SK-N-SH (cell line): Measurements from ENCODE around the gene SZRD1. TPM values are rescaled to one million over a fixed set of nuclear protein-coding genes. Genes with fewer than 3 reads are reported as not detected.
A peak's percentile ranks its signal among the peaks of the same experiment; 100 is the strongest.

Experiments
- CTCF ChIA-PET: fragments of 300-600, 350-600 bp; formaldehyde crosslinking; extraction: SDS; loops from one replicate; lab custom pipeline; 2021; lab: Yijun Ruan, JAX
- POLR2A ChIA-PET: fragments of 350-600 bp; sonication (Branson Sonifier 250); formaldehyde crosslinking; extraction: SDS; loops from one replicate; lab custom pipeline; 2020; ENCODE audit warnings: antibody characterized with exemption, inconsistent platforms; lab: Yijun Ruan, JAX
- DNase-seq: peaks from one replicate; pipeline ENCODE4 v3.0.0; 2012
- H2AFZ ChIP-seq: fragments of 200-600 bp; sonication (generic); 2 replicates; pipeline ENCODE4 v1.8.1; 2016; ENCODE audit warnings: antibody characterized with exemption, mild to moderate bottlenecking, low read depth
- H3F3A ChIP-seq: fragments of 200-600 bp; sonication (generic); replicated peaks from 2 replicates; pipeline ENCODE3; 2016; ENCODE audit warnings: antibody characterized with exemption, mild to moderate bottlenecking; ENCODE audit not compliant: insufficient read depth
- H3K27ac ChIP-seq, 2 experiments: fragments of 200-500 bp in 1 of 2; fragments of 200-600 bp in 1 of 2; sonication (Bioruptor generic) in 1 of 2; sonication (generic), shearing (Covaris generic) in 1 of 2; 2 replicates each; pipeline versions ENCODE4 v1.5.1 to v1.6.1; 2014 to 2016; ENCODE audit warnings: low read depth in 2 of 2, inconsistent platforms in 1 of 2, low read length in 1 of 2, mild to moderate bottlenecking in 1 of 2, mixed read lengths in 1 of 2
- H3K27me3 ChIP-seq: fragments of 200-600 bp; sonication (generic), shearing (Covaris generic); 2 replicates; pipeline ENCODE4 v1.6.1; 2016; ENCODE audit warnings: mixed run types; ENCODE audit not compliant: insufficient read depth
- H3K36me3 ChIP-seq, 2 experiments: fragments of 200-500 bp in 1 of 2; fragments of 200-600 bp in 1 of 2; sonication (Bioruptor generic) in 1 of 2; sonication (generic) in 1 of 2; replicated peaks in 1 of 2; 2 replicates each; pipeline versions ENCODE3 to v1.5.1; 2014 to 2016; ENCODE audit warnings: low read length in 1 of 2, mild to moderate bottlenecking in 1 of 2; ENCODE audit not compliant: insufficient read depth in 2 of 2, control insufficient read depth in 1 of 2
- H3K4me1 ChIP-seq, 2 experiments: fragments of 200-500 bp in 1 of 2; fragments of 200-600 bp in 1 of 2; sonication (Bioruptor generic) in 1 of 2; sonication (generic), shearing (Covaris generic) in 1 of 2; 2 replicates each; pipeline versions ENCODE4 v1.5.1 to v1.6.1; 2014 to 2016; ENCODE audit warnings: low read depth in 1 of 2, low read length in 1 of 2, mixed run types in 1 of 2; ENCODE audit not compliant: insufficient read depth in 2 of 2, control insufficient read depth in 1 of 2
- H3K4me2 ChIP-seq: fragments of 200-600 bp; sonication (generic), shearing (Covaris generic); 2 replicates; pipeline ENCODE4 v1.6.1; 2017; ENCODE audit warnings: mixed run types
- H3K4me3 ChIP-seq, 2 experiments: fragments of 200-500 bp in 1 of 2; fragments of 200-600 bp in 1 of 2; sonication (Bioruptor generic) in 1 of 2; sonication (generic), shearing (Covaris generic) in 1 of 2; 2 replicates each; pipeline versions ENCODE4 v1.5.1 to v1.8.1; 2014 to 2016; ENCODE audit warnings: low read depth in 2 of 2, inconsistent platforms in 1 of 2, low read length in 1 of 2, mild to moderate bottlenecking in 1 of 2, mixed read lengths in 1 of 2, moderate library complexity in 1 of 2
- H3K79me2 ChIP-seq: fragments of 200-600 bp; sonication (generic); 2 replicates; pipeline ENCODE4 v1.8.1; 2017; ENCODE audit warnings: mild to moderate bottlenecking; ENCODE audit not compliant: insufficient read depth
- H3K9ac ChIP-seq: fragments of 200-600 bp; sonication (generic); 2 replicates; pipeline ENCODE4 v1.6.1; 2017; ENCODE audit warnings: mixed run types
- H3K9me2 ChIP-seq: fragments of 200-600 bp; sonication (generic); 2 replicates; pipeline ENCODE4 v1.6.1; 2017; ENCODE audit warnings: mixed run types
- H3K9me3 ChIP-seq: fragments of 200-600 bp; sonication (generic); 2 replicates; pipeline ENCODE4 v1.6.1; 2017; ENCODE audit warnings: mixed run types, mild to moderate bottlenecking, moderate library complexity
- H4K20me1 ChIP-seq: fragments of 200-600 bp; sonication (generic); 2 replicates; pipeline ENCODE4 v1.6.1; 2017; ENCODE audit warnings: mild to moderate bottlenecking, mixed run types; ENCODE audit not compliant: insufficient read depth
- CHD2 ChIP-seq: fragments of 150-350 bp; IDR thresholded peaks from 2 replicates; pipeline ENCODE4 v1.6.1; 2018; ENCODE audit warnings: low read length; ENCODE audit not compliant: partially characterized antibody
- CTCF ChIP-seq: fragments of 200-600 bp; sonication (generic); IDR thresholded peaks from 2 replicates; pipeline ENCODE4 v1.6.1; 2017; ENCODE audit warnings: antibody characterized with exemption, mild to moderate bottlenecking, moderate library complexity
- ELF1 ChIP-seq: IDR thresholded peaks from 2 replicates; pipeline ENCODE4 v1.4.0; 2012
- EP300 ChIP-seq, 2 experiments: IDR thresholded peaks; 2 replicates each; pipeline versions ENCODE4 v1.4.0 to v1.6.1; 2012; ENCODE audit warnings: borderline replicate concordance in 1 of 2, low read depth in 1 of 2, low read length in 1 of 2
- FOSL2 ChIP-seq: IDR thresholded peaks from 2 replicates; pipeline ENCODE4 v1.4.0; 2012; ENCODE audit warnings: low read depth, mild to moderate bottlenecking, moderate library complexity, borderline replicate concordance
- FOXJ3 ChIP-seq: sonication (generic); formaldehyde crosslinking; IDR thresholded peaks from 2 replicates; pipeline ENCODE4 v1.5.1; 2020; ENCODE audit warnings: mild to moderate bottlenecking, missing genetic modification reagents
- GABPA ChIP-seq: IDR thresholded peaks from 2 replicates; pipeline ENCODE4 v1.4.0; 2012; ENCODE audit warnings: low read depth, mild to moderate bottlenecking
- GATA2 ChIP-seq: sonication (generic); formaldehyde crosslinking; IDR thresholded peaks from 2 replicates; pipeline ENCODE4 v1.5.0; 2020; ENCODE audit warnings: mild to moderate bottlenecking, missing genetic modification reagents
- IRF3 ChIP-seq: fragments of 150-350 bp; IDR thresholded peaks from 2 replicates; pipeline ENCODE4 v1.6.1; 2016; ENCODE audit warnings: mild to moderate bottlenecking, low read depth, low read length
- MAX ChIP-seq: IDR thresholded peaks from 2 replicates; pipeline ENCODE4 v1.4.0; 2012; ENCODE audit warnings: low read depth
- MEF2A ChIP-seq: IDR thresholded peaks from 2 replicates; pipeline ENCODE4 v1.4.0; 2012; ENCODE audit warnings: low read depth, borderline replicate concordance
- NFIC ChIP-seq: IDR thresholded peaks from 2 replicates; pipeline ENCODE4 v1.4.0; 2012; ENCODE audit warnings: borderline replicate concordance
- NRF1 ChIP-seq: IDR thresholded peaks from 2 replicates; pipeline ENCODE4 v1.6.1; 2012; ENCODE audit warnings: low read depth, mild to moderate bottlenecking, low read length
- POLR2AphosphoS5 ChIP-seq: IDR thresholded peaks from 2 replicates; pipeline ENCODE4 v1.6.1; 2012; ENCODE audit warnings: low read depth, low read length
- RAD21 ChIP-seq: IDR thresholded peaks from 2 replicates; pipeline ENCODE4 v1.6.1; 2012; ENCODE audit warnings: mild to moderate bottlenecking, low read length
- RCOR1 ChIP-seq: fragments of 150-350 bp; IDR thresholded peaks from 2 replicates; pipeline ENCODE4 v1.6.1; 2017; ENCODE audit warnings: antibody characterized with exemption, low read length
- REST ChIP-seq: IDR thresholded peaks from 2 replicates; pipeline ENCODE4 v1.6.1; 2012; ENCODE audit warnings: mild to moderate bottlenecking, low read depth, low read length, moderate library complexity
- RFX5 ChIP-seq: IDR thresholded peaks from 2 replicates; pipeline ENCODE4 v1.6.1; 2012; ENCODE audit warnings: mild to moderate bottlenecking, improper control_type of control experiment, low read length
- RXRA ChIP-seq: IDR thresholded peaks from 2 replicates; pipeline ENCODE4 v1.4.0; 2012; ENCODE audit warnings: low read depth, mild to moderate bottlenecking, borderline replicate concordance
- SIN3A ChIP-seq: IDR thresholded peaks from 2 replicates; pipeline ENCODE4 v1.6.1; 2012; ENCODE audit warnings: low read depth, mild to moderate bottlenecking, low read length, moderate library complexity, borderline replicate concordance
- TAF1 ChIP-seq: IDR thresholded peaks from 2 replicates; pipeline ENCODE4 v1.6.1; 2012; ENCODE audit warnings: low read depth, mild to moderate bottlenecking, low read length, moderate library complexity, borderline replicate concordance
- USF1 ChIP-seq: IDR thresholded peaks from 2 replicates; pipeline ENCODE4 v1.4.0; 2012; ENCODE audit warnings: low read depth, borderline replicate concordance
- ZBTB33 ChIP-seq: IDR thresholded peaks from 2 replicates; pipeline ENCODE4 v1.4.0; 2012; ENCODE audit warnings: low read depth, borderline replicate concordance
- WGBS: methylation state at CpG from one replicate; pipeline ENCODE4 v1.1.6; 2017; ENCODE audit warnings: low lambda C conversion rate; 5-methylcytosine and 5-hydroxymethylcytosine counted together
- polyA plus RNA-seq, 3 experiments: library from polyadenylated mRNA; depleted of rRNA; stranded (reverse); fragments of >200 nt; gene quantifications; 2 replicates each; pipeline ENCODE4 v1.2.3, GENCODE V29; 2012

SZRD1 gene
- polyA plus RNA-seq, 1 of the 3 experiments (the other 2 are of a cell fraction): 119 TPM

- POLR2A ChIA-PET: no interaction called here
- TF ChIP-seq REST (no peak), FOSL2 (peak; percentile 77; the same call in 1 of the 2 replicates), USF1 (no peak), SIN3A (peak; percentile 82; the same call in 1 of the 2 replicates), EP300 (IDR thresholded peaks at IDR 0.05; ENCODE audit: borderline replicate concordance in 1 of 2, low read depth in 1 of 2, low read length in 1 of 2) (peak in 1 of 2 experiments; percentile 47; a peak in 1 of 4 replicates), RXRA (no peak), CHD2 (no peak), RAD21 (no peak), TAF1 (peak; percentile 15; the same call in 1 of the 2 replicates), RCOR1 (no peak), FOXJ3 (CRISPR knock-in tag) (no peak), IRF3 (no peak), MEF2A (no peak), GABPA (no peak), RFX5 (no peak), ZBTB33 (no peak), NFIC (peak; percentile 89), CTCF (no peak), NRF1 (no peak), MAX (peak; percentile 69; the same call in 1 of the 2 replicates), GATA2 (CRISPR knock-in tag) (no peak), POLR2AphosphoS5 (peak; percentile 39; the same call in 1 of the 2 replicates), ELF1 (no peak)
These were observed 19.5 kb downstream of the SZRD1 start for GRCh38 chr1:16386454-16387113.

More at GRCh38 chr1:16386454-16387113, 19.5 kb downstream of the SZRD1 start:
- Histone ChIP-seq H3K27ac (peak overlapping the region; percentile 51 to 76), H3K9me3 (no peaks in the 10 kb centered on the region), H3K79me2 (peaks cover 98% of the 10 kb centered on the region), H3F3A (peaks cover 35% of the 10 kb centered on the region), H3K36me3 (peaks cover 0 to 7% of the 10 kb centered on the region in 2 experiments), H3K9ac (no peak overlapping the region), H2AFZ (no peak overlapping the region), H3K4me1 (peaks cover 17 to 27% of the 10 kb centered on the region in 2 experiments; a peak in 3 of 4 replicates), H3K9me2 (no peaks in the 10 kb centered on the region), H3K4me2 (peak overlapping the region; percentile 26), H4K20me1 (peaks cover 91% of the 10 kb centered on the region), H3K27me3 (no peaks in the 10 kb centered on the region), H3K4me3 (no peak overlapping the region)
- DNase-seq: peak; percentile 16
- CTCF ChIA-PET: interaction anchor here (0.8 to 1.7 kb wide), 4 partner anchors 11 to 54 kb away, joined by 3 to 6 read pairs (median 3); partner anchors contain the start of gene NECAP2
- 39% methylated on average over 5 of the region's 5 CpGs for WGBS
